PC-3 (cell line): Measurements from ENCODE around the gene ABCC9. TPM values are rescaled to one million over a fixed set of nuclear protein-coding genes. Genes with fewer than 3 reads are reported as not detected.
"Not testable (repeated sequence)": the region's sequence is repeated elsewhere in the genome, so short reads cannot be mapped to it uniquely, and the experiment has no call there.

Experiments used
- ATAC-seq: fragments of 200-7000 bp; cut with Tn5 transposase; 2 replicates; pipeline ENCODE4 v1.9.1; 2020; ENCODE audit warnings: mild to moderate bottlenecking, moderate library complexity
- BruUV-seq: library from RNA; stranded (reverse); fragments of 400-500 nt; replicated peaks from 2 replicates; lab custom pipeline; 2021; lab: Mats Ljungman, UMichigan
- CTCF ChIA-PET: fragments of 300-600 bp; sonication (Branson Sonifier 250); formaldehyde crosslinking; loops from one replicate; lab custom pipeline; 2022; ENCODE audit warnings: antibody characterized with exemption; lab: Charles Lee
- POLR2A ChIA-PET: fragments of 300-600 bp; sonication (Branson Sonifier 250); formaldehyde crosslinking; loops from one replicate; lab custom pipeline; 2022; ENCODE audit warnings: antibody characterized with exemption; ENCODE audit not compliant: unreplicated experiment; lab: Charles Lee
- DNase-seq: peaks from one replicate; pipeline ENCODE4 v3.0.0-alpha.2; 2015
- H2AFZ ChIP-seq: fragments of 300-600 bp; sonication (generic); 2 replicates; pipeline ENCODE4 v1.6.0; 2016; ENCODE audit warnings: antibody characterized with exemption, low read length
- H3F3A ChIP-seq: fragments of 300-600 bp; sonication (generic); one replicate; pipeline ENCODE4 v1.6.0; 2017; ENCODE audit warnings: antibody characterized with exemption, low read length, control low read depth, mild to moderate bottlenecking; ENCODE audit not compliant: unreplicated experiment
- H3K27ac ChIP-seq: fragments of 300-600 bp; sonication (generic); 2 replicates; pipeline ENCODE4 v1.5.1; 2016; ENCODE audit warnings: mild to moderate bottlenecking, low read length
- H3K27me3 ChIP-seq: fragments of 300-600 bp; sonication (generic); 2 replicates; pipeline ENCODE4 v1.6.1; 2016; ENCODE audit warnings: low read length, mixed read lengths
- H3K36me3 ChIP-seq: fragments of 300-600 bp; sonication (generic); 2 replicates; pipeline ENCODE4 v1.6.1; 2016; ENCODE audit warnings: low read depth, mixed run types, low read length, mixed read lengths
- H3K4me1 ChIP-seq: fragments of 300-600 bp; sonication (generic); 2 replicates; pipeline ENCODE4 v1.5.1; 2016; ENCODE audit warnings: low read length; ENCODE audit not compliant: insufficient read depth
- H3K4me2 ChIP-seq: fragments of 300-600 bp; sonication (generic); 2 replicates; pipeline ENCODE4 v1.6.0; 2016; ENCODE audit warnings: low read length
- H3K4me3 ChIP-seq: fragments of 300-600 bp; sonication (generic); 2 replicates; pipeline ENCODE4 v1.5.1; 2016; ENCODE audit warnings: mild to moderate bottlenecking, low read length, mixed read lengths
- H3K79me2 ChIP-seq: fragments of 300-600 bp; sonication (generic); 2 replicates; pipeline ENCODE4 v1.6.1; 2017; ENCODE audit warnings: low read length, mixed read lengths
- H3K9ac ChIP-seq: fragments of 300-600 bp; sonication (generic); 2 replicates; pipeline ENCODE4 v1.6.0; 2016; ENCODE audit warnings: mild to moderate bottlenecking, low read length
- H3K9me2 ChIP-seq: fragments of 300-600 bp; sonication (generic); replicated peaks from 2 replicates; pipeline ENCODE4 v1.6.1; 2016; ENCODE audit warnings: mixed run types, low read length, mixed read lengths
- H3K9me3 ChIP-seq: fragments of 300-600 bp; sonication (generic); 2 replicates; pipeline ENCODE4 v1.6.1; 2016; ENCODE audit warnings: low read length, mixed read lengths
- H4K20me1 ChIP-seq: fragments of 300-600 bp; sonication (generic); 2 replicates; pipeline ENCODE4 v1.6.1; 2016; ENCODE audit warnings: low read length, mixed read lengths
- CTCF ChIP-seq: fragments of 300-600 bp; sonication (generic); conservative IDR thresholded peaks from 2 replicates; pipeline ENCODE4 v1.5.1; 2017; ENCODE audit warnings: antibody characterized with exemption, low read depth, mild to moderate bottlenecking, low read length
- EZH2 ChIP-seq: fragments of 300-600 bp; sonication (generic); IDR thresholded peaks from one replicate; pipeline ENCODE4 v1.6.1; 2017; ENCODE audit warnings: antibody characterized with exemption, mild to moderate bottlenecking, low read length; ENCODE audit not compliant: unreplicated experiment
- EZH2phosphoT487 ChIP-seq: fragments of 300-600 bp; sonication (generic); IDR thresholded peaks from 2 replicates; pipeline ENCODE4 v1.6.1; 2018; ENCODE audit warnings: mild to moderate bottlenecking, antibody characterized with exemption, low read length, borderline replicate concordance
- intact Hi-C: fragments of 100-400 bp; cut with micrococcal nuclease; formaldehyde crosslinking; loops from 2 replicates; pipeline ENCODE4 v1.9.0; 2023
- total RNA-seq: library from RNA; depleted of rRNA; stranded (reverse); fragments of >200 nt; gene quantifications from 2 replicates; pipeline ENCODE4 v1.2.3, GENCODE V29; 2014

ABCC9 gene
- total RNA-seq, 1 experiment from 2014 or later: 0.33 TPM

DNA sequence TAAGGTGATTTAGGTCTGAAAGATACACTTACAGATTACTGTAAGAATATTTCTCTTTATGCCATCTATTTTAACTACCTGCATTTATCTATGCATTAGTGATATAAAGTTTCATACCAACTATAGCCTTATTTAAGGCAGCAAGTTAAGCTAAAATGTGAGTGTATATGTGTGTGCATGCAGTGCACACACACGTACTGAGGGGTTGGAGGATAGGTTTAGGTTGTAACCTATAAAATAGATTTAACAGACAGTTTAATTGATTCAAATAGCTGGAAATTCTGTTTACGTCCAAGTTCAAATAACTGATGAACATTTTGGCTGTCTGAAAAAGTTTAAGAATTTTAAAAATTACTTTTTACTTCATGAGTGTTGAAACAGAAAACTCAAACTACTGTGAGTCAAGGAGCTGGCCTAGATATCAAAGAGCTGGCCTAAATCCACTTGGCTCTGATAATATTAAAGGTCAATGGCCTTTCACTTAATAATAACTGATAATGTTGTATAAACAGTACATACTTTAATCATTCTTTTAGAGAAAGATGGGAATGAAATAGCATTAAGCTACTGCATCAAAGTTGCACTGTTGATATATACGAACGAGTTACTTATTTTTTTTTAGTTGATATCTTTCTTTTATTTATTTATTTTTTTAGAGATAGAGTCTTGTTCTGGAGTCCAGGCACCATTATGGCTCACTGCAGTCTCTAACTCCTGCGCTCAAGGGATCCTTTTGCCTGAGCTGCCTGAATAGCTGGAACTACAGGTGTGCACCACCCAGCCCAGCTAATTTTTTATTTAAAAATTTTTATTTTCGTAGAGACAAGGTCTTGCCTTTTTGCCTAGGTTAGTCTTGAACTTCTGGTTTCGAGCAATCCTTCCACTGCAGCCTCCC, 152.9 kb downstream of the ABCC9 start:
- no peak overlapping the region for H3K4me2 ChIP-seq
- intact Hi-C loops: no loop called here
- H3K4me1 ChIP-seq: no peaks in the 10 kb centered on the region
- no peak overlapping the region for H2AFZ ChIP-seq
- ATAC-seq (no peak), DNase-seq (no peak)
- H3K9ac ChIP-seq: no peak overlapping the region
- no TSS peak for BruUV-seq
- H3K9me2 ChIP-seq: no peaks in the 10 kb centered on the region
- H3K36me3 ChIP-seq: no peaks in the 10 kb centered on the region
- H4K20me1 ChIP-seq: no peaks in the 10 kb centered on the region
- no peaks in the 10 kb centered on the region for H3F3A ChIP-seq
- TF ChIP-seq CTCF (no peak), EZH2 (no peak), EZH2phosphoT487 (no peak)
- H3K9me3 ChIP-seq: no peaks in the 10 kb centered on the region
- ChIA-PET CTCF (no interaction called here), POLR2A (no interaction called here)
- H3K27me3 ChIP-seq: no peaks in the 10 kb centered on the region
- no peaks in the 10 kb centered on the region for H3K79me2 ChIP-seq
- no peak overlapping the region for H3K4me3 ChIP-seq
- no peak overlapping the region for H3K27ac ChIP-seq

GRCh38 chr12:21786041-21786531, 155.1 kb downstream of the ABCC9 start:
- Histone ChIP-seq H3K9me2 (no peaks in the 10 kb centered on the region), H3K27me3 (no peaks in the 10 kb centered on the region), H3K9ac (no peak overlapping the region), H3K36me3 (no peaks in the 10 kb centered on the region), H3F3A (no peaks in the 10 kb centered on the region), H3K9me3 (no peaks in the 10 kb centered on the region), H3K4me2 (no peak overlapping the region), H3K27ac (no peak overlapping the region), H3K4me1 (no peaks in the 10 kb centered on the region), H4K20me1 (no peaks in the 10 kb centered on the region), H2AFZ (no peak overlapping the region), H3K4me3 (no peak overlapping the region), H3K79me2 (no peaks in the 10 kb centered on the region)
- intact Hi-C loops: no loop called here
- ATAC-seq (no peak), DNase-seq (no peak)
- ChIA-PET POLR2A (no interaction called here), CTCF (no interaction called here)
- TF ChIP-seq CTCF: no peak
- no peak for TF ChIP-seq EZH2phosphoT487
- no peak for TF ChIP-seq EZH2
- BruUV-seq: no TSS peak

DNA sequence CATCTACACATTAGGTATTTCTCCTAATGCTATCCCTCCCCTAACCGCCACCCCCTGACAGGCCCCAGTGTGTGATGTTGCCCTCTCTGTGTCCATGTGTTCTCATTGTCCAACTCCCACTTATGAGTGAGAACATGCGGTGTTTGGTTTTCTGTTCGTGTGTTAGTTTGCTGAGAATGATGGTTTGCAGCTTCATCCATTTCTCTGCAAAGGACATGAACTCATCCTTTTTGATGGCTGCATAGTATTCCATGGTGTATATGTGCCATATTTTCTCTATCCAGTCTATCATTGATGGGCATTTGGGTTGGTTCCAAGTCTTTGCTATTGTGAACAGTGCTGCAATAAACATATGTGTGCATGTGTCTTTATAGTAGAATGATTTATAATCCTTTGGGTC, 158.5 kb downstream of the ABCC9 start:
- H3K27me3 ChIP-seq, H4K20me1 ChIP-seq, H3K4me2 ChIP-seq, H3K9ac ChIP-seq, H3K9me2 ChIP-seq, H3K9me3 ChIP-seq, H3K4me3 ChIP-seq, H3K79me2 ChIP-seq, H3K4me1 ChIP-seq, H3F3A ChIP-seq, H3K27ac ChIP-seq, CTCF ChIA-PET, BruUV-seq, POLR2A ChIA-PET, intact Hi-C loops, H3K36me3 ChIP-seq, ATAC-seq, DNase-seq, H2AFZ ChIP-seq: not testable (repeated sequence)
